Measurements from ENCODE around the gene MSI2. TPM values are rescaled to one million over a fixed set of nuclear protein-coding genes. Genes with fewer than 3 reads are reported as not detected.

The MSI2 gene
- total and polyA plus RNA-seq, 12 donors = 25.5 to 135 (median 121) TPM

GRCh38 chr17:57715981-57716380, 459.7 kb downstream of the MSI2 start:
- ATAC-seq = no peak
- 79 to 89% methylated on average over 1 of the region's 1 CpG for WGBS, 2 donors
- intact Hi-C loops (cut with DNase I) = no loop called here
- H3K27me3 ChIP-seq = peaks cover 0 to 13% (median 5%) of the 10 kb centered on the region in 7 donors
- H3K36me3 ChIP-seq = no peaks in the 10 kb centered on the region
- no peak overlapping the region for H3K4me3 ChIP-seq
- no peak for TF ChIP-seq CTCF (IDR thresholded peaks at IDR 0.05)
- H3K4me1 ChIP-seq = peaks cover 0 to 5% (median 0%) of the 10 kb centered on the region in 9 donors
- no peak for DNase-seq
- H3K9me3 ChIP-seq = no peaks in the 10 kb centered on the region
- H3K27ac ChIP-seq = no peak overlapping the region

- 73 to 76% methylated on average over 8 of the region's 8 CpGs for WGBS, 2 donors
- ATAC-seq (no peak), DNase-seq (no peak)
- no peak overlapping the region for H3K4me3 ChIP-seq
- H3K27ac ChIP-seq = no peak overlapping the region
- H3K4me1 ChIP-seq = peaks cover 0 to 5% (median 0%) of the 10 kb centered on the region in 9 donors
- TF ChIP-seq CTCF (IDR thresholded peaks at IDR 0.05) = no peak
- no peaks in the 10 kb centered on the region for H3K9me3 ChIP-seq
- intact Hi-C loops (cut with DNase I) = no loop called here
- peaks cover 0 to 8% (median 3%) of the 10 kb centered on the region in 7 donors for H3K27me3 ChIP-seq
- no peaks in the 10 kb centered on the region for H3K36me3 ChIP-seq
These were observed 462.6 kb downstream of the MSI2 start for GRCh38 chr17:57718878-57719277.

- TF ChIP-seq CTCF (IDR thresholded peaks at IDR 0.05) = no peak
- DNase-seq = no peak
- Histone ChIP-seq H3K4me1 (peaks cover 0 to 5% (median 0%) of the 10 kb centered on the region in 9 donors), H3K9me3 (no peaks in the 10 kb centered on the region), H3K27me3 (peaks cover 0 to 3% (median 0%) of the 10 kb centered on the region in 7 donors), H3K27ac (no peak overlapping the region), H3K36me3 (no peaks in the 10 kb centered on the region), H3K4me3 (no peak overlapping the region)
- 92 to 96% methylated on average over 2 of the region's 2 CpGs for WGBS, 2 donors
- ATAC-seq = peak in 2 of 8 donors; percentile 45 to 47
- intact Hi-C loops (cut with DNase I) = no loop called here
These were observed 464.2 kb downstream of the MSI2 start for GRCh38 chr17:57720386-57721035.

GRCh38 chr17:57721967-57722703, 465.8 kb downstream of the MSI2 start:
- no peak overlapping the region for H3K4me3 ChIP-seq
- peaks cover 0 to 5% (median 0%) of the 10 kb centered on the region in 9 donors for H3K4me1 ChIP-seq
- 94 to 96% methylated on average over 3 of the region's 3 CpGs for WGBS, 2 donors
- TF ChIP-seq CTCF (IDR thresholded peaks at IDR 0.05) = no peak
- no peaks in the 10 kb centered on the region for H3K36me3 ChIP-seq
- H3K9me3 ChIP-seq = no peaks in the 10 kb centered on the region
- no peaks in the 10 kb centered on the region for H3K27me3 ChIP-seq
- no peak overlapping the region for H3K27ac ChIP-seq
- ATAC-seq (no peak), DNase-seq (no peak)
- intact Hi-C loops (cut with DNase I) = no loop called here
